DMS53 (cell line): ENCODE results near the gene OR6K6.

Experiments
- DNase-seq: peaks from one replicate; lab custom pipeline; 2025; lab: John Stamatoyannopoulos, UW

OR6K6 gene

DNA sequence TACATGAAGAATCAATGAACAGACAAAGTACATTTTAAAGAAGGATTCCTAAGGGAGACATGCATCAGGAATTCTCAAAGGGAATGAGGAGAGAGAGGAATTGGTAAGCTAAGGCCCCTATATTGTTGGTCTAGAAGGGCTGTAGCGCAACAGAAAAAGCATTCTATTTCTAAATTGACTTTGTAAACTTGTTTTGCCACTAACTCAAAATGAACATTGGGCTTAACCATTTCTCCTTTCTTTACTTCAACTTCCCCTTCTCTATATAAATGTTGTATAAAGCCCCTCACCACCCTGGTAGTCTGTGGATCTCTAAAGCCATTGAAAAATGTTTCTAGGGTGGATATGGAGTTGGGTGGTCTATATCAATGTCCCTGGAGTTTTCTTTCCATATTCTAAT is 46.9 kb downstream of the OR6K6 start:
- no peak for DNase-seq

DNA sequence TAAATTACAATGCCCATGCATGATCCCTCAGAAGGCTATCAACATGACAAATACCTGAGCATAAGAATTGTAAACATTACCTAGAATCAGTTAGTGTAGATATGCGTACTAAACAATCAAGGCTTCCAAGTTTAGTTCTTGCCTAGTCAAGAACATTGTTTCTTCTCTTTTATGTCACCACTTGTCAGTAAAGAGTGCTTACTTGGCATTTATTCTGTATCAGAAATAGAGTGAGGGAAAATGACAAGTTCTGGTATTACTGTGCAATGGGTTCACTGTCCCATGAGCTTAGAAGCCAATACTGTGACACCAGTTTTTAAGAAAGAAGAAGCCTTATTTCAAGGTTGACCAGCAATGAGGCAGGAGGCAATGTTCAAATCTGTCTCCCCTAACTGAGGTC is 49.2 kb downstream of the OR6K6 start:
- no peak for DNase-seq
